Measurements from ENCODE around the gene NPB.
A peak's percentile ranks its signal among the peaks of the same experiment; 100 is the strongest.

Gene NPB

DNA sequence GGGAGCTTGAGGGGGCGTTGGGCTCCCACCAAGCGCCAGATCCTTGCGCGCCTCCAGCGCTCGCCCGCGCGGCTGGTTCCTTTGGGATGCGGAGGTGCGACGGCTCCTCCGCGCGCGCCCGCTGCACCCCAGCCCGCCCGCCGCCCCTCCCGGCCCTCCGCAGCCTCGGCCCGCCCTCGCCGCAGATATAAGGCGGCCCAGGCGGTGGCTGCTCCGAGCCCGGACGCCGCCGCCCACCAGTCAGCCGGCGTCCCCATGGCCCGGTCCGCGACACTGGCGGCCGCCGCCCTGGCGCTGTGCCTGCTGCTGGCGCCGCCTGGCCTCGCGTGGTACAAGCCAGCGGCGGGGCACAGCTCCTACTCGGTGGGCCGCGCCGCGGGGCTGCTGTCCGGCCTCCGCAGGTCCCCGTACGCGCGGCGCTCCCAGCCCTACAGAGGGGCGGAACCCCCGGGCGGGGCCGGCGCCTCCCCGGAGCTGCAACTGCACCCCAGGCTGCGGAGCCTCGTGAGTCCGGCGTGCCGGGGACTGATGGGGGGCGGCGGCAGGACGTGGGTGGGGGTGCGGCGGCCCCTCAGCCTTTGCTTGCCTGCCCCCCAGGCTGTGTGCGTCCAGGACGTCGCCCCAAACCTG, at the start of gene NPB:
TSS of gene NPB (plus strand) at position 216 of the 630 bp plus-strand sequence. CDS start at position 256, 40 bp downstream.
- peak within 1 kb of the TSS in 1 of 2 donors; percentile 55 for H3K4me3 ChIP-seq (ENCODE audit: low read length in 2 of 2)

DNA sequence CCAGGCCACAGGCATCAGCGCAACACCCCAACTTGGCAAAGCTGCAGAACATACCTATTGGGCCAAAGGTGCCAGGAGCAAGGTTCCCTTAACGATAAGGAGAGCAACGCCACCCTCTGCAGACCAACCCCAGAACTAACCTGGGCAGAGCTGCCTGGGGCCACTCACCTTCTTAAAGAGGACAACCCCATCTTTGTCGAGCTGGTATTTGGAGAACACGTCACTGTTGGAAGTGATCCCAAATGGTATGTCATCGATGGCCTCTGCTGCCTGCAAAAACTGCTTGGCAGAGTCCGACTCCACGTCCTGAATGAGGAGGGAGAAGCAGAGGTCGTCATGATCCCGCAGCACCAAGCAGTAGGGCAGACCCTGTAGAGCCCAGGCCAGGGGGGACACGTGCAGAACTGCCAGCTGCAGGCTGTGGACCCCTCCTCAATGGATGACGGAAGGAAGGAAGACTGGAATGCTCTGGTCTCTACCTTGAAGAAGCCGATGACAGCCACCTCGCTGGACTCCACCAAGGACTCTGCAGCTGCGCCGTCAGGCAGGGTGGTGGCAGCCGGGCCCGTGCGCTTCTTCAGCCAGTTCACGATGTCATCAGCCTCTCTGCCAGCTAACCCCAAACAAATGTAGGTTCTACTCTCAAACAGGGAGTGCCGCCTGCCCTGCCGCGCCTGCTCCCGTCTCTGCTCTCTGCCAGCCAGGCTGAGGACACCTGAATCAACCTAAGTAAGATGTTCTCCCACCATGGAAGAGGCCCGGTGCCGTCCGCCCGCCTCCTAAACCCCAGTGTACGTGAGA, 46.9 kb upstream of the NPB start:
- Histone ChIP-seq H3K4me1 (ENCODE audit: control insufficient read depth, insufficient read depth, low read length) (peaks cover 25% of the 10 kb centered on the region), H3K9ac (ENCODE audit: low read length in 2 of 2) (no peak overlapping the region), H3K36me3 (ENCODE audit: control insufficient read depth in 2 of 2, insufficient read depth in 2 of 2, low read length in 2 of 2) (peaks cover 45 to 48% of the 10 kb centered on the region in 2 donors), H3K27ac (ENCODE audit: low read length) (no peak overlapping the region), H3K27me3 (ENCODE audit: control insufficient read depth in 1 of 2, insufficient read depth in 2 of 2, low read length in 2 of 2) (no peaks in the 10 kb centered on the region), H3K9me3 (ENCODE audit: control insufficient read depth in 2 of 2, low read length in 2 of 2) (no peaks in the 10 kb centered on the region), H3K4me3 (ENCODE audit: low read length in 2 of 2) (no peak overlapping the region)

More for the DNA sequence above, at the start of gene NPB:
- Histone ChIP-seq H3K27me3 (ENCODE audit: control insufficient read depth in 1 of 2, insufficient read depth in 2 of 2, low read length in 2 of 2) (peaks cover 5 to 19% of the 10 kb centered on the region in 2 donors), H3K4me1 (ENCODE audit: control insufficient read depth, insufficient read depth, low read length) (peaks cover 12% of the 10 kb centered on the region), H3K9ac (ENCODE audit: low read length in 2 of 2) (no peak within 1 kb of the TSS), H3K27ac (ENCODE audit: low read length) (no peak within 1 kb of the TSS), H3K36me3 (ENCODE audit: control insufficient read depth in 2 of 2, insufficient read depth in 2 of 2, low read length in 2 of 2) (peaks cover 7 to 19% of the 10 kb centered on the region in 2 donors), H3K9me3 (ENCODE audit: control insufficient read depth in 2 of 2, low read length in 2 of 2) (no peaks in the 10 kb centered on the region)

DNA sequence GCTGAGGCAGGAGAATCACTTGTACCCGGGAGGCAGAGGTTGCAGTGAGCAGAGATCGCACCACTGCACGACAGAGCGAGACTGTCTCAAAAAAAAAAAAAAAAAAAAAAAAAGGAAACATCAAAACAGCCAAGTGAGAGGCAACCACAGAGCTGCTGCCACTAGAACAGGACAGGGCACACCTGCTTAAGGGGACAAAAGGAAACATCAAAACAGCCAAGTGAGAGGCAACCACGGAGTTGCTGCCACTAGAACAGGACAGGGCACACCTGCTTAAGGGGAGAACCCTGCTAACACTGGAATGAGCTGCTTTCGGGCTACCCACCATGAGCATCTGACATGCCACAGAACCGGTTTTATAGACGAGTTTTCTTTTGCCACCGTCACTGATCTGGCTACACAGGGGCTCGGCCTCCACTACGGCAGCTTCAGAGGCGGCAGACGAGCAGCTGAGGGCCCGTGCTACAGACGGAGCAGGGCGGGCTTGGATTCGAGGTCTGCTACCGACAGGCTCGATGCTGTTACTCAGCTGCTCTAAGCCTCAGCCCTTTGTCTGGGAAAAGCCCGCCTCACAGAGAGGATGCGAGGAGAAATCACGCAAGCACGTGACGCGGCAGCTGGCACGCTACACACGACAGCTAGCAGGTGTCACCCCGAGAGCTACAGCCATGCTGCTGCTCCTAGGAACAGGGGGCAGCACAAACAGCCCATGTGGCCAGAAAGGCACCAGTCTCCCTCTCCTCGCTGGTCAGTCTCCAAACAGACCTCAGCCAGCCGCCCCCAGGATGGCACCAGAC, 43.7 kb upstream of the NPB start:
- H3K4me3 ChIP-seq (ENCODE audit: low read length in 2 of 2), result peak overlapping the region in 1 of 2 donors; percentile 84
- H3K27ac ChIP-seq (ENCODE audit: low read length), result no peak overlapping the region
- no peaks in the 10 kb centered on the region for H3K9me3 ChIP-seq (ENCODE audit: control insufficient read depth in 2 of 2, low read length in 2 of 2)
- H3K36me3 ChIP-seq (ENCODE audit: control insufficient read depth in 2 of 2, insufficient read depth in 2 of 2, low read length in 2 of 2), result peaks cover 28 to 32% of the 10 kb centered on the region in 2 donors
- peaks cover 39% of the 10 kb centered on the region for H3K4me1 ChIP-seq (ENCODE audit: control insufficient read depth, insufficient read depth, low read length)
- no peaks in the 10 kb centered on the region for H3K27me3 ChIP-seq (ENCODE audit: control insufficient read depth in 1 of 2, insufficient read depth in 2 of 2, low read length in 2 of 2)
- H3K9ac ChIP-seq (ENCODE audit: low read length in 2 of 2), result peak overlapping the region; percentile 13 to 33

DNA sequence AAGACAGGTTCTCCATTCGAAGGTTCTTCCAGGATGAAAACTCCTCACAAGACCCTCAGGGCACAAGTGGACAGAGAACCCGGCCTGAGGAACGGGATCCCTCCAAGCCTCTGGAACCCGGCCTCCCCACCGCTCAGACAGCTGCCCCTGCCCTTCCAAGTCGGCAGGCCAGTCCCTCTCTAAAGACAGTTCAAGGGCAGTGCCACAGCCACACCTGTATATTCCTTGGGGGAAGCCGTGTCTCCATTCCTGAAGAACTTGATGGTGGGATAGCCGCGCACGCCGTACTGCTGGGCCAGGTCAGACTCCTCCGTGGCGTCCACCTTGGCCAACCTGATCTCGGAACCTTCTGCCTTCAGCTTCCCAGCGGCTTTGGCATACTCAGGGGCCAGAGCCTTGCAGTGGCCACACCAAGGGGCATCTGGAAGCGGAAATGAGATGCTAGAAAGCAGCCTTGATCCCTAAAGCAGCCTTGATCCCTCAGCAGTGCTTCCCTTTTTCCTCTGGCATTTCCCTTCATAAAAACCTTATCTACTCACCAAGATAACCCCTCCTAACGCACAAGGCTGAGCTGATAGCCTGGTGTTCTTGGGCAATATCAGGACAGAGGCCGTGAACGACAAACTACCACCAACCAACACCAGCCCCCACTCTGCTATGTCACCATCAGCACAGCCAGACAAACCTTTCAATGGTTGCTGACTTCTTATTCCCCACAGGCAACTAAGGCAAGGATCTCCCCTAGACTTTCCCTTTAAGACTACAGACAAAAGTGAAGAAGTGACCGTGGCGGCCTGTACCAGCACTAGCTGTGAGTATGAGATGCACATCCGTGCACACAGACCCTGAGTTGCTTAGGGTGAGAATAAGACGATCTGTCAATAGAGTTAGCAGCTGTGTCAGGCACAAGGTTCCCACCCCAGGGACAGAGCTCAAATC, 42.8 kb upstream of the NPB start:
- Histone ChIP-seq H3K4me3 (ENCODE audit: low read length in 2 of 2) (peak overlapping the region; percentile 84 to 87), H3K36me3 (ENCODE audit: control insufficient read depth in 2 of 2, insufficient read depth in 2 of 2, low read length in 2 of 2) (peaks cover 25 to 27% of the 10 kb centered on the region in 2 donors), H3K4me1 (ENCODE audit: control insufficient read depth, insufficient read depth, low read length) (peaks cover 39% of the 10 kb centered on the region), H3K9me3 (ENCODE audit: control insufficient read depth in 2 of 2, low read length in 2 of 2) (no peaks in the 10 kb centered on the region), H3K27me3 (ENCODE audit: control insufficient read depth in 1 of 2, insufficient read depth in 2 of 2, low read length in 2 of 2) (no peaks in the 10 kb centered on the region), H3K9ac (ENCODE audit: low read length in 2 of 2) (peak overlapping the region; percentile 79 to 93), H3K27ac (ENCODE audit: low read length) (peak overlapping the region; percentile 83)

DNA sequence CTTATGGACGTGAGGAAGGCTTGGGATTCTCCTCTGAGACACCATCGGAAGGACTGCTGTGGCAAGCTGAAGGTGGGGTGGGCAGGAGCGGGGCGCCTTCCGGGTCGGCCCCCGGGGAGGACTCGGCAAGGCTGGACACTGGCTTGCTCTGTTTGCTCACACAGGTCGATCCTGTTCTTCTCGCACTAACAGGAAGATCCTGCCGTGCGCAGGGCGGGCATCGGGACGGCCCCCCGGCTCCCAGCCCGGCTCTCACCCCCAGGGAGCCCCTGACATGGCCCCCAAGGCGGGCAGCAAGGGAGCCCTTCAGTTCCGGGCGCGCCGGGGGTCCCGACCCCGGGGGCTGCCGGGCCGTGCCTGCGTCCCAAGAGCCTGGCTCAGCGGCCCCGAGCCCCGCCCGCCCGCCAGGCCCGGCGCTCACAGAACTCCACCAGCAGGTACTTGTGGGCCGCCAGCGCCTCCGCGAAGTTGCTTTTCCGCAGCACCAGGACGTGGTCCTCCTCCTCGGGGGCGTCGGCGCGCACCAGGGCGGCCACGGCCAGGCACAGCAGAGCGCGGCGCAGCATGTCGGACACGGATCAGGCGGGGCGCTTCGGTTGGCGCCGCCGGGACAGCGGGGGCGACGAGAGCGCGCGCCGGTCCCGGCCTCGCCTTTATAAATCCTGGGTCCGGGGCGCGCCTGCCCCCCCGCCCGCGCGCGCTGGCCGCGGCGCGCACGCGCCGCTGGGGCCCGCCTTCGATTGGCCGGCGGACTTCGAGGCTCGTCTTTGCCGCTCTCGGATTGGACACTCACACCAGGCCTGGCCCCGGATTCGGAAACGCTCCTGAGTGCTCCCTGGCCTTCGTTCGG, 41.9 kb upstream of the NPB start, which contains the start of gene P4HB:
TSS of gene P4HB (minus strand) at position 630 of the 850 bp plus-strand sequence. CDS start at position 566, 64 bp downstream.
- Histone ChIP-seq H3K9ac (ENCODE audit: low read length in 2 of 2) (peak within 1 kb of the TSS; percentile 79 to 93), H3K4me1 (ENCODE audit: control insufficient read depth, insufficient read depth, low read length) (peaks cover 36% of the 10 kb centered on the region), H3K27me3 (ENCODE audit: control insufficient read depth in 1 of 2, insufficient read depth in 2 of 2, low read length in 2 of 2) (no peaks in the 10 kb centered on the region), H3K36me3 (ENCODE audit: control insufficient read depth in 2 of 2, insufficient read depth in 2 of 2, low read length in 2 of 2) (peaks cover 18 to 25% of the 10 kb centered on the region in 2 donors), H3K27ac (ENCODE audit: low read length) (peak within 1 kb of the TSS; percentile 83), H3K4me3 (ENCODE audit: low read length in 2 of 2) (peak within 1 kb of the TSS; percentile 84 to 87), H3K9me3 (ENCODE audit: control insufficient read depth in 2 of 2, low read length in 2 of 2) (no peaks in the 10 kb centered on the region)

DNA sequence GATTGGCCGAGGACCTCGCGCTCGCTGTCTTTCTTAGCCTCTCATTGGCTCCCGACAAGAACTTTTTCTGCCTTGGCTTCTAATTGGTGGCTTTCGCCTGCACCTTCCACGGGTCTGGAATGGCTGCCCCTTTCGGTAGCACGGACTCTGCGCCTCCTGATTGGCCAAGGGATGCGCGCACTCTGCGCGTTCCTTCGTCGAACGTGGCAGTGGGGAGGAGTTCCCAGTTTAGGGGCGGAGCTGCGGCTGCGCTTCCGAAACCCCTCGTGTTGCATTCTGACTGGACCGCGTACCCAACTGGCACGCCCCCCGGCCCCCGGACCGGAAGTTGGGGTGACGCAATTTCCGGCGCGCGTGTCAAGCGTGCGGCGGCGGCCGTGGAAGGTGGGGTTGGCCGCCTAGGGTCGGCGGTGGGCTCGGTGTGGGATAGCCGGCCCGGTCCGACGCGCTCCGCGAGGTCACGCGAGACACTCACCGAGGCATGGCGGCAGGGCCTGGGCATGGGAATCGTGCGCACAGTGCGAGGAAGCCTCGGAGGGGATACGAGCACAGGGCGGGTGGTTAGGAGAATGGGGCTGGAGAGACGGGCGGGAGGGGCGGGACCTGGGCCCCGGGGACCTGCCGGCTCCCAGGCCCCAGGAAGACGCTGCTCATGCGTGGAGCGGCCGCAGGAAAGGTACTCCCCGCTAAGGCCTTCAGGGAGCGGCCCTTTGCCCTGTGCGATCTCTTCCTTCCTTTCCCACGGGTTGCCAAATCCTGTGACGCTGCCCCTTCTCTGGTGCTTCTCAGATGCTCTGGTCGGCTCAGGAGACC, 41.1 kb upstream of the NPB start:
- H3K27ac ChIP-seq (ENCODE audit: low read length), result peak overlapping the region; percentile 82
- no peaks in the 10 kb centered on the region for H3K27me3 ChIP-seq (ENCODE audit: control insufficient read depth in 1 of 2, insufficient read depth in 2 of 2, low read length in 2 of 2)
- peaks cover 36% of the 10 kb centered on the region for H3K4me1 ChIP-seq (ENCODE audit: control insufficient read depth, insufficient read depth, low read length)
- H3K4me3 ChIP-seq (ENCODE audit: low read length in 2 of 2), result peak overlapping the region; percentile 63 to 83
- peak overlapping the region; percentile 77 to 88 for H3K9ac ChIP-seq (ENCODE audit: low read length in 2 of 2)
- peaks cover 14 to 25% of the 10 kb centered on the region in 2 donors for H3K36me3 ChIP-seq (ENCODE audit: control insufficient read depth in 2 of 2, insufficient read depth in 2 of 2, low read length in 2 of 2)
- H3K9me3 ChIP-seq (ENCODE audit: control insufficient read depth in 2 of 2, low read length in 2 of 2), result no peaks in the 10 kb centered on the region

DNA sequence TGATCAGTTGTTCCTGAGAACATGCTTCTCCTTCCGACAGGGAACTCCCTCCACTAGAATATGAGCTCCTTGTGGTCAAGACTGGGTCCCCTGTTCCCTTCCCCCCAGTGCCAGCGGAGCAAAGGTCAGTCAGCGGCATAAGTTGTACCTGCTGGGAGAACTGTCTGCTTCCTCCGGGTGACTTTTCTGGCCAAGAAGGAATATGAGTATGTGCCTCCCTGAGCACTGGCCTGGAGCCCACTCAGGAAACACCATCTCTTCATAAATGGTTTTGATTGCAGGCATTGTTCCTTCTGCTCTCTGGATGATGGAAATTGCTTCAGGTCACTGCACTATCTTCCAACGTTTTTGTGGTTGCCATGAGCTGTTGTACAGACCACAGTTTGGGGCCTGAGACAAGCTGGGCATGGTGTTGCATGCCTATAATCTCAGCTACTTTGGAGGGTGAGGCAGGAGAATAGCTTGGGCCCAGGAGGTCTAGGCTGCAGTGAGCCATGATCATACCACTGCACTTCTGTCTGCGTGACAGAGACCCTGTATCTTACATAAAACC, 38.8 kb upstream of the NPB start:
- no peak overlapping the region for H3K27ac ChIP-seq (ENCODE audit: low read length)

DNA sequence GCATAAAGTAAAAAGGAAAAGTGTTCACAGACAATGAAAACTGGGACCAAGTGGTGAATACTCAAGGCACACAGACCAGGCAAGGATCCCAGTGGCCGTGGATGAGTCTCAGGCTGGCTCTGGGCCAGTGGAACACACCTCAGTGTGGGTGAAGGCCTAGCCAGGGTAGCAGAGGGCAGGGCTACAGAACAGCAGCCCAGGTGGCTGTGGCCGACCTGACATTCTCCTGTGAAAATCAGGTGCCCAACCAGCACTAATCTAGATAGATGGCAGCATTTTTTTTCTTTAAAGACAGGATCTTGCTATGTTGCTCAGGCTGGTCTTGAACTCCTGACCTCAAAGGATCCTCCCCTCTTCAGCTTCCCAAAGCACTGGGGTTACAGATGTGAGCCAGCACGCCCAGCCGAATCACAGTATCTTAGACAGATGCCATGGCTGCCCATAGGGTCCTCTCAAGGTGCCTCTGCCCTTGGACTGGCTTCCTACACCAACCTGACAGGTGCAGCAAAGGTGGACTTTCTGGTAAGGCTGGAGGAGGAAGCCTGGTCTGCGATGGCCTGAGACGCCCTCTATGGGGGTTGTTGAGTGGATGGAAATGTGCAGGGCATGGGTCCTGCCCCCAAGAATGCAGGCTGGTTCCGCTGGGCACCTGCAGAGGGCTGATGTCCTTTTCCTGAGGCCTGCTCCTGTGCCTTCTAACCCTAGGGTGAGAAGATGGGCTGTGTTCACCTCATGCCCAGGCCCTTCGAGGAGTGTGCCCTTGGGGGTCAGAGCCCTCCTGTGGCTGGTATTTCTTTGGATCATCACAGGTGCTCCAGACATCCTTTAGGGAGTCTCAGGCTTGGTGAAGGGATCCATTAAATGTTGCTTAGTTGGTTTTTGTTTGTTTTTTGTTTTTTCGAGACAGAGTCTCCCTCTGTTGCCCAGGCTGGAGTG, 37.9 kb upstream of the NPB start:
- no peak overlapping the region for H3K27ac ChIP-seq (ENCODE audit: low read length)
- no peak overlapping the region for H3K9ac ChIP-seq (ENCODE audit: low read length in 2 of 2)
- no peaks in the 10 kb centered on the region for H3K9me3 ChIP-seq (ENCODE audit: control insufficient read depth in 2 of 2, low read length in 2 of 2)
- H3K4me1 ChIP-seq (ENCODE audit: control insufficient read depth, insufficient read depth, low read length), result peaks cover 47% of the 10 kb centered on the region
- no peak overlapping the region for H3K4me3 ChIP-seq (ENCODE audit: low read length in 2 of 2)
- H3K27me3 ChIP-seq (ENCODE audit: control insufficient read depth in 1 of 2, insufficient read depth in 2 of 2, low read length in 2 of 2), result no peaks in the 10 kb centered on the region
- H3K36me3 ChIP-seq (ENCODE audit: control insufficient read depth in 2 of 2, insufficient read depth in 2 of 2, low read length in 2 of 2), result peaks cover 11 to 17% of the 10 kb centered on the region in 2 donors

More for the DNA sequence above, 38.8 kb upstream of the NPB start:
- no peak overlapping the region for H3K9ac ChIP-seq (ENCODE audit: low read length in 2 of 2)
- H3K4me1 ChIP-seq (ENCODE audit: control insufficient read depth, insufficient read depth, low read length), result peaks cover 50% of the 10 kb centered on the region
- peaks cover 17 to 18% of the 10 kb centered on the region in 2 donors for H3K36me3 ChIP-seq (ENCODE audit: control insufficient read depth in 2 of 2, insufficient read depth in 2 of 2, low read length in 2 of 2)
- no peaks in the 10 kb centered on the region for H3K27me3 ChIP-seq (ENCODE audit: control insufficient read depth in 1 of 2, insufficient read depth in 2 of 2, low read length in 2 of 2)
- no peak overlapping the region for H3K4me3 ChIP-seq (ENCODE audit: low read length in 2 of 2)
- H3K9me3 ChIP-seq (ENCODE audit: control insufficient read depth in 2 of 2, low read length in 2 of 2), result no peaks in the 10 kb centered on the region

Data from stomach smooth muscle (tissue), 2 donors.